Ureter (tissue), 1 donor: Measurements from ENCODE around the gene PPFIBP1. TPM values are rescaled to one million over a fixed set of nuclear protein-coding genes. Genes with fewer than 3 reads are reported as not detected.
"Not testable (repeated sequence)": the region's sequence is repeated elsewhere in the genome, so short reads cannot be mapped to it uniquely, and the experiment has no call there.

Source experiments
- DNase-seq: peaks from one replicate; pipeline ENCODE4 v3.0.0-alpha.2; 2020; ENCODE audit warnings: low spot score
- total RNA-seq: library from RNA; stranded (reverse); gene quantifications from one replicate; pipeline ENCODE4 v1.2.4, GENCODE V29; 2023
- donor health status: DM: yes; HTN: yes; CAD: no.

PPFIBP1 gene
- total RNA-seq, 1 donor from 2014 or later: 120 TPM

DNA sequence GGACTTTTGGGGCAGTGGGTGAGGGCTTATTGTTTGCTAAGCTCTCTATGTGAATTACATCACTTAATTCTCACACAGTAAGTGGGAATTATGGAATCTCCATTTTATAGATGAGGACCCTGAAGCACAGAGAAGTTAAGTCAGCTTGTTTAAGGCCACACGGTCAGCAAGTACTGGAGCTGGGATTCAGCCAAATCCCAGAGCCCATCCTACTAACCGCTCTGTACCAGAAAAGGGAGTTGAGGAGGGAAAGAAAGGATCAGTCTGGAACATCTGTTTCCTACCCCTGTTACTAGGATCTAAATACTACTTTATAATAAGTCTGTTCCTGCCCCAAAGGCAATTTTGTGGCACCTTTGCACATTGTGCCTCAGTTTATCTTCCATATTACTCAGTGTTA is 42.6 kb downstream of the PPFIBP1 start:
- DNase-seq: no peak

DNA sequence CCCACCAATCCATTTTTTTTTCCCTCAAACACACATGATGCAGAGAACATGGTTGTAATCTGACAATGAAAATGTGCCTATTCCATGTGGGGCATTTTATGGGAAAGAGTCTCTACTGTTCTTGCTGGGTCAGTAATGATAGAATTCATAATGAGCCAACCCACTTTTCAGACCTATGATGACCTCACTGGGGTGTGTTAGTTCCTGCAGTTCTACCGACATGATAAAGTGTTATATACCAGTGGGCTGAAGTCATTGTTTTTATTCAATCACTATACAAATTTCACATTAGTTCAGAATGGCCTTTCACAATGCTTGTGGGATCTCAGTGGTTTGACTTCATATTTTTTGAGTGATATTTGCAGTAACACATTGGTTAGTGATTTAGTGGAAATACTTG is 47.5 kb downstream of the PPFIBP1 start:
- no peak for DNase-seq

DNA sequence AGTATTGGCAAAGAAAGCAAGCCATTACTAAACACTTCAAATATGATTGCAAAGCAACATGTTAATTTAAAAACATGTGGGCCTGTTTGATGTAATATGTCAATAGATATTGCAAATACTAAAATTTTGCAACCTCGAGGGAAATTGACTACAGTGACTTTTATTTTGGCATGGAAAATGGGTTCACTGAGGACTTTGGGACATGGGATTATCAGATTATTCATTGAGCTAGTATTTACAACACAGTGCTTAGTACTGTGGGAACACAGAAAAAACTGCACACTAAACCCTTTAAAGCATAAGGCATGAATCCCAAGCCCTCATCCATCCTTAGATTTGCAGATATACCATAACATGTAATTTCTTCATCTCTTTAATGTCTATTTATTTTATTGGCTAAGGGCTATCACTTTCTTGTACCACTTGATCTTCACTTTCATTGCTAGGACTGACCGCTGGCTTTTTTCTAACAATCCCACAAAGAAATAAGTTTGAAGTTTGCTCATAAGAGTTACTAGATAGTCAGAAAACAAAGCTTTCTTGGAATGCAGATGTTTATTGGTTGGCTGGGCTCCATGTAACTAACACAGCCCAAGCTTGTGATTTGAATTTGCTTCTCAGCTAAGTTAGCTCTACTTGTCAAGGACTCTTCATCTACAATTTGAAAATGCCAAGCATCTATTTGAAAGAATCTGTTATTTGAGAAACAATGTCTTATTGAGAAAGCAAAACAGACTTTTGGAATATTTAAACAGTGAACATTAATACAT is 48.7 kb downstream of the PPFIBP1 start:
- no peak for DNase-seq

DNA sequence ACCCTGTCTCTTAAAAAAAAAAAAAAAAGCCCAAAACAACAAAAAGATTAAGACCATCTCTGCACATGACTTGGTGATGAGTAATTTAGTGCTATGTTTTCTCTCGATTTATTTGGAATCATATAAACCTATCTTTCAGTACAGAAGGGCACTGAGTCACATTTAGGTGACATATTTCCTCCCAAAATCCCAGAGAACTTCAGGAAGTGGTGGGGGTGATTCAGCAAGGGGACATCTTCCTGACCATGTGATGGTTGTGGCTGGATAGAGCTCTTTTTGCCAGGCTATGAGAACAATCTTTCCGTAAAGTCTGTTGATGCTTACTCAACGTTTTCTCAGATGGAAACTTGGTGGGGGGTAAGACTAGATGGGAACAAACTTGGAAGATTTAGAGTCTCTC is 50.0 kb downstream of the PPFIBP1 start:
- no peak for DNase-seq

DNA sequence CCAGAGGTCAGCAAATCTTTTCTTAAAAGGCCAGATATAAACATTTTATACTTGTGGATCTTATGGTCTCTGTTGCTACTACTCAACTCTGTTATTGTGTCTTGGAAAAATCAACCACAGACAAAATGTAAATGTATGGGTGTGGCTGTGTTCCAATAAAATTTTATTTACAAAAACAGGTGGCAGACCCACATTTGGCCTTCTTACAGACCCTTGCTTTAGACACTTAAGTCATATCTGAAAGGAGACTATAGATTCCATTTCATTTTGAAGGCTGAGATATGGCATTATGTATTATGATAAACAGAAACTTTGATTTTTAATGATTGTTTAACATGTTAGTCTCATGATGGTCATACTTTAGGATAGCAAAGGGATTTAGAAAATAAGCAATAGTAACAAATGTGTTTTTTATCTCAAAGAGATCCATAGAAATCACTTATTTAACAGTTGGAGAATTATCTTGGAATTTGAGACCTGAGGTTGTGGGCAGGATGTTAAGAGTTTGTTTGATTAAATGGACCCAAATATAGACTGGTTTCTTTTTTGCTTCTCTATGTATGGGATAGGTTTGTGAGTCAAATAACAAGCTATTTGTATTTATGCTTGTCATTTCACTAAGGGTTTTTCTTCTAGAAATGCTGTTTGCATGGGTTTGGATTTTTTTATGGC is 51.2 kb downstream of the PPFIBP1 start:
- no peak for DNase-seq

DNA sequence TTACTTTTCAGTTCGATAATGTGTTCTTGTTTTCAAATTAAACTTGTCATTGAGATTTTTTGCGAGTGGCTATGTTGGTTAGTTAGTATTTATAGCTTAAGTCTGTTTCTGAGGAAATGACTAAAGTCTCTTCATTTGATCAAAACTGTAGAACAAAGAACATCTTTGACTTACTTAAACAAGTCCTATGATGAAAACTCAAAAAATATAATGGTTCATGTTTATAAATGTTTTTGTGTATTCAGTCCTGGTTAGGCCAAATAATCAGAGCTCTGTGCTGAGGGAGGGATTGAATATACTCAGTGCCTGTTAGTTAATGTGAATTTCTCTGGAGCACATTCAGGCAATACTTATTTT is 51.7 kb downstream of the PPFIBP1 start:
- no peak for DNase-seq

DNA sequence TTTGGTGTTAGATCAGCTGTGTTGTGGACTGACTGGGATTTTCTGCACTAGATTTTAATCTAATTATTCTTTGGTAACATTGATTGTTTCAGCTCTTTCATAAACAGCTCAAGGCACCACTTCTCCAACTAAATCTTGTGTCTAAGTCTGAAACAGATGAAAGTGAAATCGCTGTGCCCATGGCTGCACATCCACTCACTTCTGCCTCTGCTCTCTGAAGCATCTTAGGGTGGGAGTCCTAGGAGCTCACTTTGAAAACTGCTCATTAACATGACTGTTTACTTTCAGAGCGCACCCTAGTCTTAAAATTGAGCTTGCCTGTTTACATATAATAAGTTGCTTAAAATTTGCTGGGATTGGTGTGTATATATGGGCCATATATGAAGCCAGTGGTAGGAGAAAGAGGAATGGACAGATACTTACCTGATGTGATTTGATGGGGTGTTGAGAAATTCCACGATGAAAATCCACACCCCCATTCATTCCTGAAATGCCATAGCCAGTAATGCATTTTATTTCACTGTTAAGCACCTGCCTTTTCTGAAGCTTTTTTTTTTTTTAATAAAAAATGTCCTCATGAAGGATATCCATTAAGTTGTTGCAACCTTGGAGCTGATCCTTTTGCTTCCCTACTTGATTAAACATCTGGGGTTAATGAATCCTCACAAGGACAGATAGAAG is 52.8 kb downstream of the PPFIBP1 start:
- DNase-seq: no peak

DNA sequence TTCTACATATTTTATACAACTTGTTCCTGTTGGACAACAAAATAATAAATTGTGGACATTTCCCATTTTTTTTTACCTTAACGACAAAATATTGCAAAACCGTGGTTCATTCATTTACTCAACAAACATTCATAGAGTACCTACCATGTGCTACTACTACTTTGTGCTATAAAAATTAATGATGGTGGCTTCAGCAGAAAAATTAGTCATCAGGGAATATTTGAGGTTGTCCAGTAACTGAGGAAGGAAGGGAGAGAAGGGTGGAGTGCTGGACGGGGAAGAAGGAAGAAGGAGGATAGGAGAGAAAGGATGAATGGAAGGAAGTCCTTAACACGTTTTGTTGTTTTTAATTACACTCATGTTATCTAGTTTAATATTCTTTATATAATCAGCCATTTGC is 53.7 kb downstream of the PPFIBP1 start:
- no peak for DNase-seq

DNA sequence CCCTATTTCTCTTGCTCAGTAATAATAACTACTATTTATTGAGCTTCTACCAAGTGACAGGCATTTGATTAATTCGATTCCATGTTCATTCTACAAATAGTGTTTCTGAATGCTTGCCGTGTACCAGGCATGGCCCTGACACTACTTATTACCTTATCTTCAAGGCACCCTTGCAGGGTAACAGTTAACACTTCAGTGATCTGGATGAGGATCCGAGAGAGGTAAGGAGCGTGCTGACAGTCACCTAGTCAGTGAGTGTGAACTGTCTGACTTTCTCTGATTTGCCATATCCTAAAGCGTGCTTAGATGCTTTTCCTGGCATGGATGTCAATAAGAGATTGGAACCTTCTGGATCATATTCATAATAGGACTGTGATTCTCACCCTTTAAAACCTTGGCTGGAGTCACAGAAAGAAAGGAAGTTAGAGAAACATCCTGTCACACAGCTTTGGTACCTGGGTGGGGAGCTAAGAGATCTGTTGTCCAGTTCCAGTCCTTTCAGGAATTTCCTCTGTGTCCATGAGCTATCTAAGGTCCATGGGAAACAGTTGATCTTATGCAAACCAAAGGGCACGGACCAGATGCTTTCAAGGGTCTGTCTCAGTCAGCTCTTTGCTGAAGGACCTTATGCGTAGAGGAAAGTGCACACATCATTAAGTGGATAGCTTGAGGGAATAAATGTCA is 54.8 kb downstream of the PPFIBP1 start:
- DNase-seq: no peak

DNA sequence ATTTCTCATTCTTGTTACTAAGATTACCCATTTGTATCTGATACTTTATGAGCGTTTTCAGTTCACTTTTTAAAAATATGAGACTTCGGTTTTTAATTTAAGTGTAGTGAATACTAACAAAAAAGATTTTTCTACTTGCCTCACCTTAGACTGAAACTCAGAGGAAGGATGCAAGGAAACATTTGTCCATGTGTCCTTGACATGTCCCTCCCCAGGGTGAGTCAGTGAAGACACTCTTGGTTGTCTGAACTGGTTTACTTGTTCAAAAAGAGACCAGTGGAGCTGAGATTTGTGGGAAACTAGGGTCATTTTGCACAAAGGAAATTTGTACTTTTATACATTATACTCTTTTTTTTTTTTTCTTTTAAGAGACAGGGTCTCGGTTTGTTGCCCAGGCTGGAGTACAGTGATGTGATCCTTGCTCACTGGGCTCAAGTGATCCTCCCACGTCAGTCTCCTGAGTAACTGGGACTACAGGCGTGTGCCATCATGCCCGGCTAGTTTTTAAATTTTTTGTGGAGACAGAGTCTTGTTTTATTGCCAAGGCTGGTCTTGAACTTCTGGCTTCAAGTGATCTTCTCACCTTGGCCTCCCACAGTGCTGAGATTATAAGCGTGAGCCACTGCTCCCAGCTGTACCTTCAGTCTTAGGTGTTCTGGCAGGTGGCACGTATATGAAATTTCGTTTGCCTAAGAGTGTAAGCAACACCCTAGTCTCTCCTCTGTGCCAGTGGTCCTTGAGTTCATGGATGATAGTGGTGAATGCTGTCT is 56.7 kb downstream of the PPFIBP1 start:
- no peak for DNase-seq

DNA sequence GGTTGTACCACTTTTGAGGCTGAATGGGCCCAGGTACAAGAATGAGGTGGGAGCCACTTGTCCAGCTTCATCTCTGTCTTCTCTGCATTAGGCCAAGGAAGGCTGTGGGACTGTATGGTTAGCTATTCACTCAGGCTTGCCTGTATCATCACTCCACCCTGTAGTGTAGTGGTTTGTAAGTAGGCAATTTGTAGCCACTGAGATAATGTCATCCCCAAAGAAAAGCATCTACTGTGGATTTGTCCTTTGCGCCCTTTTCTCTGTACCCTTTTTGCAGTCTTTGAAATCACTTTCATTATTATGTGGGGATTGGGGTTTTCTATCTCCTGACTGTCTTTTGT is 57.3 kb downstream of the PPFIBP1 start:
- DNase-seq: not testable (repeated sequence)

DNA sequence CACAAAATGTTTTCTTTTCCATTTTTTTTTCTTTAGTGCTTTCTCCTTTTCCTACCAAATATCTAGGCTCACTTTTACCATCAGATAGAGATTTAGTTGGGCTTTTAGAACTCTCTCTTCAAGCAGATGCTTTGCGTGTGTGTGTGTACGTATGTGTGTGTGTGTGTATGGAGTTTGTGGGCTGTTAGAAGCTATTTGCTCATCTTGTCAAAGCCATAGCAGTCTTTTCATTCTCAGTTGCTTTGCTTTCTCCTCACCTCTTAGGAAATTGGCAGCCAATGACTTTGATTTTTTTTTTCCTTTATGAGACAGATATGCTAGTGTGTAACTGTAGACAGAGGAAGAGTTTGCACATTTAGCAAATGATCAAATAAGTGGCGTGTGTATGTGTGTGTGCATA is 57.8 kb downstream of the PPFIBP1 start:
- DNase-seq: not testable (repeated sequence)

DNA sequence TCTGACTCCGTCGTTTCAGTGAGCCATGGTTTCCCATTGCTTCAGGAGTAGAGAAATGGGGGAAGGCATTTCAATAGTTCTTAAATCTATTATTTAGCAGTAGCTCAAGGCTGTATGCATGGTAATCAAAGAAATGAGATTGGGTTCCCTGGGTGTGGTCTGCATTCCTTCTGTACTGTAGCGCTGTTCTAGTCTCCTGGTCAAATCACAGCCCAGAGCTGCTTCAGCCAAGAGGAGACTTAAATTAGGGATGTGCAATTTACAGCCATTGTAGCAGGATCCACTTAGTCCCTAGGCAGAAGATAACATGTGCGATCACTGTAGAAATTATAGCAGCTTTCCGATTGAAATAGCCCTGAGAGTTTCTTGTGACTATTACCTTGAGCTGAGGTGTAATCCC is 58.4 kb downstream of the PPFIBP1 start:
- not testable (repeated sequence) for DNase-seq

DNA sequence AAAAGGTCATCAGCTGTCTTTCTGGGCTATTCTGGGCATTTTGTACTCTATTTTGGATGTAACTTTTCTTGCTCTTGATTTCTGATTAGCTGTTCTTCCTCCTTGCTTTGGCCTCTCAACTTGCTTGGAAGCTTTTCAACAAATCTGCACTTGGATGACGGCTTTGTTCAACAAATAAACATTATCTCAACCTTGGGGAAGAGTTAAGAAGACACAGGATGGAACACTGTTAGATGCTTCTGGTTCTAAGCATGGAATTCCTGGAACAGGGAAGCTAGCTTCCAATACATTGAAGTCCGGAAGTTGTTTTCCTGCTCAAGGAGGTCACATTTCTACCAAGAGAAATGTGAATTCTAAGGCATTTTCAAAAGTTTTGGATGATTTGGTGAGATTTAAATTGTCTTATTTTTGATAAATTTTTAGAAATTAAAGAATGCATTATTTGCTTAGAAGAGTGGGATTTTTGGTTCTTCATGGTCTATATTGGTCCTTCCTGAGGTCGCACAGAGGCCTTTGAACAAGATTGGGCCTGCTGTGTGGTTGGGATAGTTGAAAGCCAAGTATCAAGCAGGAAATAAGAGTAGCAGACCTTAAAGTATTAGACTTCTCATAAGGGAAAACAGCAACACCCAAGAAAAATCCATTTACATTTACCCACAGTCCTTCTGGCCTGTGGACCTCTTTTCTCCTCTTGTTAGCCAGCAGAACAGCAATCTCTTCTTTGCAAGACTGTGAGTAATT is 59.2 kb downstream of the PPFIBP1 start:
- DNase-seq: no peak

DNA sequence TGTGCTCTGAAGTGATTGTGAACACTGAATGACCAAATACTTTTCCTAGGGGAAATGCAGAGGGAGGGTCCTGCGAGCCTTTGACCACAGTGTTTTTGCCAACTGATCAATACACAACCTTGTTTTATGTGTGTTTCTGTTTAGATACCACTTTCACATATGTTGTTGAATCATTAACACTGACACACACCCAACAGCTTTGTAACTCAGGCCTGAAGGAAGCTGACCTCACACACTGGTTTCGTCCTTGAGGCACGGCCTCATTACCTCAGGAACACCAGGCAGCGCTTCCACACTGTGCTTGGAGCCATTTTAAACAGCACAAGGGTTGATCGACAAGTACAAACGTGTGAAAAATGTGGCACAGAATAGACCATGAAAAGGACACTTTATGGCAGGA is 60.0 kb downstream of the PPFIBP1 start:
- no peak for DNase-seq

DNA sequence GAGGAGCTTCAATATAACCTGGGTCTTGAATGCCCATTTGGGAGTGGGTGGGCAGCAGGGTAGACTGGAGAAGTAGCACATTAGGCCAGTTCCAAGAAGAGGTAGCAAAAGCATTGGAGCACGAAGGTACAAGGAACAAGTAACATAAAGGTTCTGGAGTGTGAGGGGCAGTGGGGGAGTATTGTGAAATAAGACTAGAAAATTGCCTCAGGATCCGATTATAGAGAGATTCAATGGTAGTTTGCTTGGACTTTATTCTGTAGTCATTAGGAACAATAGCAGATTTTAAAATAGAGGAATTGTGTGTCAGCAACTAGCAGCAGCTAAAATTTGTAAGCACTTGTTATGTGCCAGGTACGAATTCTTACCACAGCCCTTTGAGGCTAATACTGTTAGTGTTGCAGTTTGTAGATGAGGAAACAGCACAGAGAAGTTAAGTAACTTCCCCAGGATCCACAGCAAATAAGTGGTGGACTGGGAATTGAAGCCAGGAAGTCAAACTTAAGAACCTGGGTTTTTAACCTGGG is 61.8 kb downstream of the PPFIBP1 start:
- DNase-seq: no peak

DNA sequence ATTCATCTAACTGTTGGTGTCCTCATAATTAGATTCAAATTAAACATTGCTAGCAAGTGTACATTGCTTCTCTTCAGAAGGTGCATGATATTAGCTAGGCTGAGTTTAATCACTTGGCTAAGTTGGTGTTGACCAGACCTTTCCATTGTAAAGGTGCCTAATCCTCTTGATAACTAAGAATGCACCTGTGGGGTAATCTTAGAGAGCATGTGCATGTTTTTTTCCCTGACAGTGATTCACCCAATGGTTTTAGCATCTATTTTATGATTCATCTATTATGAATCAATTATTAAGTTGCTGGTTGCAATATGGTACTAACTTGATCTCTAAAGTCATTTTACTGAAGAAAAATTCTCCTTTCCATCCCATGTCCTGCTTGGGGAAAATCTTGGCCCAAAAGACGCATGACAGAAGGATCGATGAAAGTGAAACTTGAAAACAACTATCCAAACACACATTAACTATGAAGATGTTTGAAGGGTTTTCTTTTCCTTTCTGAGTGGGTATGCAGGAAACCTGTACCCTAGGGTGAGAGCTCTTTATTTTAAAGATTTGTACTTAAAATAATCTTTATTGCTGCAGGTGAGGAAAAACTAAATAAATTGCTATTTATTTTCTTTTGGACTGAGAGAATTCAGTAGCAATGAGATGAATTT is 64.2 kb downstream of the PPFIBP1 start:
- DNase-seq: not testable (repeated sequence)

DNA sequence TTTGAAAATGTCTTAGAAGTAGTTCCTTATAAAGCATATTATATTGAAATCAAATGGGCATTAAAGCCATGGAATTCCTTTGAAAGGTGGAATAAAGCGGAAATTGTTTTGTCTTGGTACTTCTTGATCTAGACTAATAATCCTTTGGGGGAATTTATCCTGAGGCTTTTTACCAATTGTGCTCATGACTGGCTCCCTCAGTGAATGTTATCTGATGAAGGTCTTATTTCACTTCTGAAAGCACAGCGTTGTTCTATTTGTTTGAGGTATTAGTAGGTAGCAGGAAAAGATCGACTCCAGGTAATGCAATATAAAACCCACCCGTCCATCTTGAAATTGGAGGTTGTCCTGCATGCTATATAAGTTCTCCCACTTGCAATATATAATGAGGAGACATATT is 64.8 kb downstream of the PPFIBP1 start:
- no peak for DNase-seq

DNA sequence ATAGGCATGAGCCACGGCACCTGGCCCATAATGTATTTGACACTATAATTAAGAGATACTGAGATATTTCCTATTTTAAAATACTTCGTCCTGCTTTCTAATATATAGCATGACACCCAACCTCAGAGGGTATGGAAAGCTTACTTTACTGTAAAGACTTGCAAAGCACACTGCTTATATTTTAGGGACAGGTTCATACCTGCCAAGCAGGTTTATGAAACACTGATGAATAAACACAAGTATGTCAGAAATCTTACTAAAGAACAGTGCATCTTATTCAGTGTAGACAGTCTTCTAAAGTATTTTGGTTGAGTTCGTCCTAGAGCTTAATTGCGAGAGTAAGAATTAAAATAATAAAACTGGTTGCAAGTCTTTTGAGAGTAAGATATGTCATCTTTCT is 65.4 kb downstream of the PPFIBP1 start:
- no peak for DNase-seq

DNA sequence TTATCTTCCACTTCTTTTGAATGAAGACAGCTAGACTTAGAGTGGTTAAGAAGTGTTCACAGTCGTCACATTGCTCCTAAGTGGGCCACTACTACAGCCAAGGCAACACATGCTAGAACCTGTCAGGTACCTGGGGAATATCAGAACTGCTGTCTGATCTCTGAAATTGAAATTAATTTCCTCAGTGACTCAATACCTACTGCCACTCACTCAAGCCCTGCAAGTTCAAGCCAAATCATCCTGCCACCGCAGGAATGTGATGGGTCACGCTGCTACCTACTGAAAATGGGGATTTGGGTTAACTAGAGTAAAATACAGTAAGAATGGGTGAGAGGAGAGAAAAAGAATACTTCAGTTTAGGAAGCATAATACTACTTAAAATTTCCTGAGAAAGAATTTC is 67.7 kb downstream of the PPFIBP1 start:
- DNase-seq: not testable (repeated sequence)
